ENCODE measurements around the gene ERCC2.
"Not testable (repeated sequence)": the region's sequence is repeated elsewhere in the genome, so short reads cannot be mapped to it uniquely, and the experiment has no call there.

ERCC2 gene

DNA sequence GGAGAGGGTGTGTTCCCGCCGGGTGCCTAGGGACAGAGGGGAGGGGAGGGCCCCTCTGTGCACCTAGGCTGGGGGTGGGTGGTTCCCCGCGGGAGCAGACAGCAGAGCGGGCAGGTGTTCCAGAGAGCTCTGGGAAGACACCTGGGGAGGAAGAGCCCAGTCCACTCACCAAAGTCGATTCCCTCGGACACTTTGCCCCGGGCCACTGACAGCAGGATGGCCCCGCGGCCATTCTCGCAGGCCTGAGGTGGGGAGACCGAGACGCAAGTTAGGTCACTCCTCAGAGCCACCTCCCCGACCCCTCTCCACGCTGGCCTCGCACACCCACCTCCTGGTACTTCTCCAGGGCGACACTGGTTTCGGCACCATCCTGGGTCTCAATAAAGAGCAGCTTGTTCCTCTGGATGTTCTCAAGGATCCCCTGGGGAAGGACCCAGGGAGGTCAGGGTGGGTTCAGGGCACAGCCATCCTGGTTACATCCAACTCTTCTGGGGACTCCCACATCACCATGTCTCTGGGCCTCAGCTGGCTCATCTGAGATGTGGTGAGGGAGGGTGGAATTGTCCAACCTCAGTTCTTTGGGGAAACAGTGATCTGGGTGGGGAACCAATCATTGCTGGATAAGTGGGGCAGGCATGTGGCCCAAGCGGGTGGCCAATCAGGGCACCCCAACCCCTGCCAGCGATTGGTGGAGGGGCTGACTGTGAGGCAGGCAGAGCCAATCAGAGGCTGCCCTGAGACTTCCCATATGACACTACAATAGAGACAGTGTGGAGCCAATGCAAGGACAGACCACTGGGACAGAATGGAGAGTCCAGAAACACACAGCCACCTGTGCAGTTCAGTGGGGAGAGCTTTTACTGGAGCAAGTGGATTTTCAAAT, 17.2 kb downstream of the ERCC2 start:
- no peak for DNase-seq

DNA sequence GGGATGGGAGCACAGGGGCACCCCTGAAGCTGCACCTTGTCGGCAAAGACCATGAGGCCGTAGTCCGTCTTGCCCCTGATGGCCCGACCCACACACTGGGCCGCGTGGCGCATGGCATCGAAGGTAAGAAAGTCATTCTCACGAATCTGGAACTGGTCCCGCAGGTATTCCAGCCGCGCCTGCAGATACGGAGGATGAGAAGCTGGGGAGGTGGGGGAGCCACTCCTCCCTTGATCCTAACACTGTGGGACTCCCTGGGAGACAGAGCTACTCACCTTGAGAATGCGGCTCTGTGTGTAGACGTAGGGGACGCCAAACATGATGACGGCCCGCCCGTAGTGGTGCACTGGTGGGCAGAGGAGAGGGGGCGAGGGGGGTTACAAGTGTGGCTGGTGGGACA, 17.9 kb downstream of the ERCC2 start:
- DNase-seq = no peak

DNA sequence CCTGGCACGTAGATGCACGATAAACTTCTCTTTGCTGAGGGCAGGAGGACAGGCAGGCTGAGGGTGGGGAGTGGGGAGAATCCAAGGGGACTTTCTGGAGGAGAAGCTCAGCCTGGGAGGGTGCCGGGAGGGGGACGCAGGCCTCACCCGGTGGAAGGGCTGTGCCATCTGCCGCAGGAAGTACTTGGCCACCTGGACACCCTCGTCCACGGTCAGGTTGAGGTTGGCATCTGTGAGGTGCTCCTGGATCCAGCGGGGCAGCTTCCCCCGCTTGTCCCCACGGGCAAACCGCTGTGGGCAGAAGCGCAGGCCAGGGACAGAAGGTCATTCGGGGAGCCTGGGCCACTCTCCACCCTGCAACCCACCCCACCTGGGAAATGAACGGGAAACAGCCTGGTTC, 18.3 kb downstream of the ERCC2 start:
- no peak for DNase-seq

DNA sequence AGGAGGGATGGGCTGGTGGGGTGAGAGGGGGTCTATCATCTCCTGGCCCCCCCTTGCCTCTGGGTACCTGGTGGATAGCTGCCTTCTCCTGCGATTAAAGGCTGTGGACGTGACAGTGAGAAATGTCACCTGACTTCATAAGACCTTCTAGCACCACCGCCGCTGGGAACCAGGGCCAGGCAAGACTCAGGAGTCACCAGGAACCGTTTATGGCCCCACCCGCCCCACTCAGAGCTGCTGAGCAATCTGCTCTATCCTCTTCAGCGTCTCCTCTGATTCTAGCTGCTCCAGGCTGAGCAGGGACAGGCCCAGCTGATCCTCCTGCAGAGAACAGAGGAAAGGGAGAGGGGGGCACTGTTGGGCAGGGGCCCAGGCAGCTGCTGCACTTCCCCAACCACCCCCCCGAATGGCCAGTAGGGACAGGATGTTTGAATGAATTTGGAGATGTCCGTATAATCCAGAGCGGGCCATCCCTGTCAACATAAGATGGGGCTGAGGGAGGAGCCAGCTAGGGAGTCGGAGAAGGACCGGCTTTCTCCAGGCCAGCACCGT, 18.9 kb downstream of the ERCC2 start:
- DNase-seq = no peak

DNA sequence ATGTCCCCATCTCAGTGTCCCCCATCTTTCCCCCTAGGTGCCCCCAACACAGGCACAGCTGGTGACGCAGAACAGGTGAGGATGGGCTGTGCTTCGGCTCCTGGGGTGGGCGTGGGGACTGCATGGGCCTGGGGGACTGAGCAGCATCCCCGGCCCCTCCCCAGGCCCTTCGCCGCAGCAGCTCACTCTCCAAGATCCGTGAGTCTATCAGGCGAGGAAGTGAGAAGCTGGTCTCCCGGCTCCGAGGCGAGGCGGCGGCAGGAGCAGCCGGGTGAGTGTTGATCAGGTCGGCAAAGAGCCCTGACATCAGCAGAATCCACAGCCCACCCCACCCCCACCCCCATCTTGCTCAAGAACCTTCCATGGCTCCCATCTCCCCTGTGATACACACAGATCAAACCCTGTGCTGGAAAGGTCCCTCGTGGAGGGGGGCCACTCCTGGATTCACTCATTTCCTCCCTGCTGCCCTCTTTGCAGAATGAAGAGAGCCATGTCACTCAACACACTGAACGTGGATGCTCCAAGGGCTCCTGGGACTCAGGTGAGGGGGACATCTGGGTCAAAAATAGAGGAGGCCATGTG, 19.8 kb downstream of the ERCC2 start:
- no peak for DNase-seq

DNA sequence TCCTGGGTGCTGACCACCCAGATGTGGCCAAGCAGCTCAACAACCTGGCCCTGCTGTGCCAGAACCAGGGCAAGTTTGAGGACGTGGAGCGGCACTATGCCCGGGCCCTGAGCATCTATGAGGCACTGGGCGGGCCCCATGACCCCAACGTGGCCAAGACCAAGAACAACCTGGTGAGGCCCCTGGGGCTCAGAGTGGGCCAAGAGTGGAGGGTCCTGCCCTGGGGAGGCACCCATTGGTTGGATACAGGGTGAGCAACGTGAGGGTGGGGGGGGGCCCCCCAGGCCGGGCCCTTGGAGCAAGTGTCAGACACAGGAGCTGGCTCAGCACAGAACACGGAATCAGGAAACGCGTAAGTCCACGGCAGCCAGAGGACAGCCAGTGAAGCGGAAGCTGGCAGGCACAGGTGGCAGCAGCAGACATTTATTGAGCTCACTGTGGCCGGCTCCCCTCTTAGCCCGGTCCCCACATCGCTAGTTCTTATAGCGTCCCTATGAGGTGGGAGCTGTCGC, 20.9 kb downstream of the ERCC2 start:
- no peak for DNase-seq

DNA sequence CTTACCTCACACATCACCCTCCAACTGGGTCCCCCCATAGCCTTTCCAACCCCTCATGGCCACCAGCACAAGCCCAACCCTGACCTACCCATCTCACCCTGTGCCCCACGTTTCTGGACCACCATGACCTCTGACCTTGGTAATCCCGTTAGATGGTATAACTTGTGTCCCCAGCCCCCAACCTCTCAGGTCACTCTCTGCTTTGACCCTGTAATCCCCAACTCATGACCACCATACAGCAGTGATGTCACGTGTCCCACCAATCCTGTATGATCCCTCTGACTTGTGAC, 21.3 kb downstream of the ERCC2 start:
- no peak for DNase-seq

DNA sequence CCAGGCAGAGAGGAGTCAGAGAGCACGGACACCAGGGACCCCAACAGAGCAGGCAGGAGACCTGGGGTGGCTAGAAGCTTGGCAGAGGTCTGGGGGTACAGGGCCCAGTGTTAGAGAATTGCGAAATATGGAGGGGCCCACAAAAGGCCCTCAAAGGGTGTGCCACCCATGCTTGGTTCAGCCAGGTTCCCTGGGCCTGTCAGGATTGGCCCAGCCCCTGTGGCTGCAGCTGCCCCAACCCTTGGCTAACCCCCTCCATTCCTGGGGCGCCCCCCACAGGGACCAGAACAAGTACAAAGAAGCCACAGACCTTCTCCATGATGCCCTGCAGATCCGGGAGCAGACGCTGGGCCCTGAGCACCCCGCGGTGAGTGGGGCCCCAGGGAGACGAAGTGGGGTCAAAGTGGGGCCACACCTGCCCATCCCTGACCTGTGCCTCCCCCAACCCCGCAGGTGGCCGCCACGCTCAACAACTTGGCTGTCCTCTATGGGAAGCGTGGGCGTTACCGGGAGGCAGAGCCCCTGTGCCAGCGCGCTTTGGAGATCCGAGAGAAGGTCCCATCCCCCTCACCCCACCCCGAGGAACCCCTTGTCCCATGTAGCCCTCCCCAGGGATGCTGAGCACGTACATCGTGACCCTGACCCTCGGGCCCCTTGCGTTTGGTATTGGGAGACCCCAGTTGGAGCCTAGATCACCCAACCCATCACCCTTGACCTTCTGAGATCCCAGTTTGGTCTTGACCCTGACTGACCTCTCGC, 21.8 kb downstream of the ERCC2 start:
- DNase-seq = no peak

DNA sequence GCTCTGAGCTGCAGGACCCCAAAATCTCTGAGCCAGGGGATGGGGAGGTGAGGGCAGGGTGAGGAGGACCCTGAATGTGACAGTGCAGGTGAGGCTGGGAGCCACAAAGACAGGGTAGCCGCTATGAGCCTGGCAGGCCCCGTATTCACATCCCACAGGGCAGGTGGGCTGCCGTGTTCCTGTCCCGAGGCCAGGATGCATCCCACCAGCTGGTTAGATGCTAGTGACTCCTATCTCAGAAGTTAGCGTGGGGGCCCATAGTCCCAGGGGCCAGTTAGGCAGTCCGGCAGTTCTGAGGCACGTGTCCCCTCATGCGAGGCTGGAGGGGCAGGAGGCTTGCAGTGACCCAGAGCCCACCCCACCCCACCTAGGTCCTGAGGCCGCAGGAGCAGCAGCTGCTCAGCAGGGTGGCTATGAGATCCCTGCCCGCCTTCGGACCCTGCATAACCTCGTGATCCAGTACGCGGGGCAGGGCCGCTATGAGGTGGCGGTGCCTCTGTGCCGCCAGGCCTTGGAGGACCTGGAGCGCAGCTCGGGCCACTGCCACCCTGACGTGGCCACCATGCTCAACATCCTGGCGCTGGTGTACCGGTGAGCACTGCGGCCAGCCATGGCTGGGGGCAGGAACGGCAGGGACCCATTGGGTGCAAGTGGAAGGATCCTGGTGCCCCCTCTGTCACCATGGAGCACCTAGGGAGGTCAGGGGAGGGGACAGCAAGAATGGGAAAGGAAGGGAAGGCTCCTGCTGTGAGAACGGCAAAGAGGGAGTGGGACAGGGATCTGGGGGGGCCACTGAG, 22.6 kb downstream of the ERCC2 start:
- DNase-seq = no peak

DNA sequence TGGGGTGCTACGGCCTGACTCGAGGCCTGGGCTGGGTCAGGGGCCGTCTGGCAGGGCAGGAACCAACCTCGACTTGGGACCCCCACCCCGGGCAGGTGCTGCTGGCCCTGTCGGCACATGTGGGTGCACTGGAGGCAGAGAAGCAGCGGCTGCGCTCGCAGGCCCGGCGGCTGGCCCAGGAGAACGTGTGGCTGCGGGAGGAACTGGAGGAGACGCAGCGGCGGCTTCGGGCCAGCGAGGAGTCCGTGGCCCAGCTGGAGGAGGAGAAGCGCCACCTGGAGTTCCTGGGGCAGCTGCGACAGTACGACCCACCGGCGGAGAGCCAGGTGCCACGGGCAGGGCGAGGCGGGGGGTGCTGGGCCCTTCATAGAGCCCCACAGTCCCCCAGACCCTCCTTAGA, 23.9 kb downstream of the ERCC2 start:
- no peak for DNase-seq

DNA sequence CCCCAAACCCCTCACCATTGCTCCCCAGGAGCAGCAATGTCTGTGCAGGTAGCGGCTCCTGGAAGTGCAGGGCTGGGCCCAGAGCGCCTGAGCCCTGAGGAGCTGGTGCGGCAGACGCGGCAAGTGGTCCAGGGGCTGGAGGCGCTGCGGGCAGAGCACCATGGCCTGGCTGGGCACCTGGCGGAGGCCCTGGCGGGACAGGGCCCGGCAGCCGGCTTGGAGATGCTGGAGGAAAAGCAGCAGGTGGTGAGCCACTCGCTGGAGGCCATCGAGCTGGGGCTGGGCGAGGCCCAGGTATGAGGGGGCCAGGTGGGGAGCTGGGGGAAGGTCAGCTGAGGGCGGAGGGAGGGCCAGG, 24.9 kb downstream of the ERCC2 start:
- no peak for DNase-seq

DNA sequence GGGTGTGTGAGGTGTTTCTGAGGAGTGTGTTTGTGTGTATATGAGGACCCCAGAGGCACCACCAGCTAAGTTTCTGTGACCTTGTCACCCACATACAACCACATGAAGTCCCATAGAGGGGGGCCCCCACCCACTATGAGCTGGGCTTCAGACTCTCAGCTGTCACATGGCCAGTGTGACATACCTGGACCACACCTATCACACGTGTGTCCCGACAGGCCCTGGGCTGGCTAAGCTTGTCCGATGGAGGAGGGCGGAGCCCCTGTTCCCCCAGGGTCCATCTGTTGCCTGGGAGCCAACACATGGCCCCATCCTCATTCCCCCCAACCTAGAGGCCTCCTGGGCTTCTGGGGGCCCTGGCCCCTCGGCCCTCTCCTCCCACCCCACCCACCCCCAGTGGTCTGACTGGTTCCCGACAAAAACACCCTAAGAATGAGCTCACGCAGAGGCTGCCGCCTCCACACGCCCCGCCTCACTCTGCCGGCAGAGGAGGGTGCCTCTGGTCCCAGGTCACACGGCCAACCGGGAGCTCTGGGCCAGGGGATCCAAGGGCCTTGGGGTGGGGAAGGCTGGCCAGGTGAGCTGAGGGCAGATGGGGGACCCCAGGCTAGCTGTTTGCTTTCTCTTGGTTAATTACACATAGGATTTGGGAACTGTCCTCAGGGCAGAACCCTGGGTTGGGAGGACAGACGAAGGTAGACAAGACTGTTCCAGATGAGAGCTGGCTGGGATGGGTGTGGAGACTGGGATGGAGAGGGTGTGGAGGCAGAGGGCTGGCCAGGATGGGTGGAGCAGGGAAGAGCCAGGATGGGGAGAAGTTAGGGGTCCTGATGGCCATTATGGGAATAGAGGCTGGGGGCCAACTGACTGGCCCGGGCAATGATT, 25.5 kb downstream of the ERCC2 start:
- DNase-seq = no peak

DNA sequence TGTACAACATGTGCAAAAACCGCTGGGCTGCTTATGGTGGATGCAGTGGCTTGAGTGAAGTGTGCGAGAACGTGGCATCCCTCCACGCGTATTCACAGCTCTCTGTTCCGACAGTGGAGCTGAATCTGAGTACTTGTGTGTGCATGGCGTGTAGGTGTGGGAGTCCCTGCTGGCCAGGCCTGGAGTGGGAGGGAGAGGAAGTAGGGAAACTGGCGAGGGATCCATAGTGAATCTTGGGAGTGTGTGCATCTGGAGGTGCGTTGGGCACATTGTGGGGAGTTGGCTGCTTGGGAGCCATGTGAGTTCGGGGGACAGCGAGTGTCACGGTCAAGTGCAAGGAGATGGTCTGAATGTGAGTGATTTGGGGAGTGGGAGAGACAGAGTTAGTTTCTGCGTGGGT, 27.5 kb downstream of the ERCC2 start:
- DNase-seq = no peak

DNA sequence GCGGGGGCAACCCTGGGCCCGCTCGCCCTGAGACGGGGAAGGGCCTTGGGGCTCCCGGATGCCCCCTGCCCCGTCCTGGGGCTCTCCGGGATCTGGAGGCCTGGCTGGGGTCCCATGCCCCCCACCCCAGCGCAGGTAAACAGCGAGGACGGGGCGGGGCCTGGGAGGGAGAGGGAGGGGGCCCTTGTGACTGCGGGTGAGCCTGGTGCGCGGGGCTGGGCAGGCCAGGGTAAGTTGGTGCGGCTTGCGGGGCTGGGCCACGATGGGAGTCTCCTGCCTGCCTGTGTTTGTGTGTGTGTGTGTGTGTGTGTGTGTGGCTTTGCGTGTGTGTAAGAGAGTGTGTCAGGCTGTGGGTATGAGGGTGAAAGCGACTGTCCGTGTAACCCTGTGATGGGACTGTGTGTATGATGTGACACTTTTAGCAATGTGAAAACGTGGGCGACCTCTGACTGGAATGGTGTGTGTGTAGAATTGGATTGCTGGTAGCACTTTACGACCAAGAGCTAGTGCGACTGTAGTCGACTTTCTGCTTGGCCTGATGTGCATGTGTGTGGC, 29.4 kb downstream of the ERCC2 start:
- DNase-seq = no peak

DNA sequence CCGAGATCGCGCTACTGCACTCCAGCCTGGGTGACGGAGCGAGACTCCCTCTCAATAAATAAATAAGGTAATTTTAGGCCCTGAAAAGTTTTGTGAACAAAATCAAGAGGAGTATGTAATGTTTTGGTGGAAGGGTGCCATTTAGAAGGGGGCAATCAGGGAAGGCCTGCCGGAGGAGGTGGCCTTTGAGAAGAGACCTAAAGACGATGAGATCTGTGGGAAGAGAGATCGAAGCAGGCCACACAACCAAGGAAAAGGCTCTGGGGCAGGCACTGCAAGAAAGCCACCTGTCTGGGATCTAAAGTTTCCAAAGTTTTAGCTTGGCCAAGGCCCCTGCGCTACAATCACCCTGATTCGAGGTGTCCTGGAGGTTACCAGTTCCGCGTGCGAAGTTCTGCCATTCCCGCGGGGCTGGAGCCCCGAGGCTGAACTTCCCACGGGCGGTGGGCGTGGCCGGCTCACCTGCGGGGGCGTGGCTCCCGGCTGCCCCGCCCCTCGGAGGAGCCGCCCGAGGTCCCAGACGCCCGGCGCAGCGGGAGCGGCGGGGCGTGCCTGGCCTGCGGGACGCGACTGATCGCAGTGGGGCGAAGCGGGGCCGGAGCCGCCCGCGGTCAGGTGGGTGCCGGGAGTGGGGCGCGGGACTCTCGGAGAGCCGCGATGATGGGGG, 30.0 kb downstream of the ERCC2 start, which contains the start of gene KLC3:
Gene KLC3 (plus strand): TSS at position 519 of the 667 bp plus-strand sequence. CDS start 4,792 bp downstream, outside the sequence.
- no peak for DNase-seq

DNA sequence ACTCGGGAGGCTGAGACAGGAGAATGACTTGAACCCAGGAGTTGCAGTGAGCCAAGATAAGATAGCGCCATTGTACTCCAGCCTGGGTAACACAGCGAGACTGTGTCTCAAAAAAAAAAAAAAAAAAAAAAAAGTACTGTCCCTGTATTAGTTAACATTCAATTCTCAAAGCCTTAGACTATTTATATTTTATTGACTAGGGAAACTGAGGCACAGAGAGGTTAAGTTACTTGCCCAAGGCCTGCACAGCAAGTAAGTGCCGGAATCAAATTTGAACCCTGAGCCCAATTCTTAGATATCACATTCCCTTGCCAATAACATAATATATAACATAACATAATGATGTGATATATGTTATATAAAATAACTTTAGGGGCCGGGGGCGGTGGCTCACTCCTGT, 30.7 kb downstream of the ERCC2 start:
- DNase-seq = no peak

DNA sequence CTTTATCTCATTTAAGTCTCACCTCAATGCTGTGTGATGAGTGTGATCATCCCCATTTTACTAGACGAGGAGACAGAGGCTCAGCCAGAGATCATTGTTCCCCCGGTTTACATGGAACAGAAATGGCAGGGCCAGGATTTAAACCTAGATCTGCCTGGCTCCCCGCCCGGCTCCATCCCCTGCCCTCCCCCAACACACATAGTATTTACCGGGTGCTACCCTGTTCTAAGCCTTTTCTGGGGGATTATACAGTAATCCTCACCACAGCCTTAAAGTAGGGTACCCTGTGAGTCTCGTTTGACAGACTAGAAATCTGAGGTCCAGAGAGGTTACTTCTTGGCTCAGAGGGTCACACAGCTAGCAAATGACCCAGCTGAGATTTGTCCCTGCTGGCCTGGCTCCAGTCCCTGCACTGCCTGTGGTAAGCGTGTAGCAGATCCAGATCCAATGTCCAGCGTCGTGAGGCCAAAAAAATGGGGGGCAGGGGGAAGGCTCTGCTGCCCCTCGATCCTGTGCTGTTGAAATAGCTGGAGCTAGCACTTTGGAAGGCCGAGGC, 33.6 kb downstream of the ERCC2 start:
- no peak for DNase-seq

DNA sequence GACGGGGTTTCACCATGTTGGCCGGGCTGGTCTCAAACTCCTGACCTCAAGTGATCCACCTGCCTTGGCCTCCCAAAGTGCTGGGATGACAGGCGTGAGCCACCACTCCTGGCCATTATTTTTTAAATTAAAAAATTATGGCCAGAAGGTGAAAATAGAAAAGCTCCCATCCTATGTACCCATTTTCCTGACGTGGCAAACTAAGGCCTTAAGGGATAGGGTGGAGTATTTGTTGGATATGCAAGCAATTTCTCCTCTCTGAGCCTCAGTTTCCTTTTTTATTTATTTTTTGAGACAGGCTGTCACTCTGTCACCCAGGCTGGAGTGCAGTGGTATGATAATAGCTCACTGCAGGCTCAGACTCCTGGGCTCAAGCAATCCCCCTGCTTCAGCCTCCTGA, 35.5 kb downstream of the ERCC2 start:
- not testable (repeated sequence) for DNase-seq

DNA sequence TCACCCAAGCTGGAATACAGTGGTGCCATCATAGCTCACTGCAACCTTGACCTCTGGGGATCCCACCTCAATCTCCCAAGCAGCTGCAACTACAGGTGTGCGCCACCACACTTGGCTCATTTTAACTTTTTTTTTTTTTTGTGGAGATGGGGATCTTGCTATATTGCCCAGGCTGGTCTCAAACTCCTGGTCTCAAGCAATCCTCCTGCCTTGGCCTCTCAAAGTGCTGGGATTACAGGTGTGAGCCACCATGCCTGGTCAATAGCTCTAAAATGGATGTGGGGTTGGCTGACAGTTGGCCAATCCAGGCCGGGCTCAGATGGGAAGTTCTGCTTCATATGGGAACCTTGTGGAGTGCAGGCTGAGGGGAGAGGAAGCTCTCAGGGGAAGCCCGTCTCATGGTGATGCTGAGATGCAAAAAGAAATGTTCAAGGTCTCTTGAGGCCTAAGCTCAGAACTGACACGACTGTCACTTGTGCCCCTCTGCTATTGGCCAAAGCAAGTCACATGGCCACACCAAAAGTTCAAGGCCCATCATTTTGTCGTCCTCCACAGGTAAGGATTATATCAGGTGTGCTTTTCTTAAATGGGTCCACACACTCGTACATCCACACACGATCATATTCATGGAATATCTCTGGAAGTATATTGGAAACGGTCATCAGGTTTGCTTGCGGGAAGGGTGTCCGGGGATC, 36.6 kb downstream of the ERCC2 start:
- DNase-seq = no peak

DNA sequence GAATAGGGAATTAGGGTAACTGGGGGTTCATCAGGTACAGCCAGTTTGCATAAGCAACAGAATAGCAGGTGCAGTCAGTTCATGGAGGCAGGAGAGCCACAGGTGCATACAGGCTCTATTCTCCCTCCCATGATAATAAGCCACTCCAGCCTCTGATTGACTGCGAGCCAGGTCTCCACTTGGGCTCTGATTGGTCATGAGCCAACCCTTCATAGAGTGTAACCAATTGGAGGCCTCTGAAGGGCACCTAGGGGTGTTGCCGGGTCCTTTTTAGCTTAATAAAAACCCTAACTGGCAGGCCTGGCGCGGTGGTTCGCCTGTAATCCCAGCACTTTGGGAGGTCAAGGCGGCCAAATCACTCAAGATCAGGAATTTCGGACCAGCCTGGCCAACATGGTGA, 39.0 kb downstream of the ERCC2 start:
- DNase-seq = no peak

All from NCI-H1694 treated with DMSO at 0.1 percent for 48 hours (cell line).